GM13976 (cell line): ENCODE data around the gene COMMD1.
A peak's percentile ranks its signal among the peaks of the same experiment; 100 is the strongest.
"Not testable (repeated sequence)": the region's sequence is repeated elsewhere in the genome, so short reads cannot be mapped to it uniquely, and the experiment has no call there.

ENCODE experiments used
- DNase-seq: peaks from one replicate; pipeline ENCODE4 v3.0.0; 2012; ENCODE audit warnings: low spot score
- CTCF ChIP-seq: IDR thresholded peaks from 2 replicates; pipeline ENCODE4 v1.5.1; 2012; ENCODE audit warnings: borderline replicate concordance, mild to moderate bottlenecking; ENCODE audit not compliant: insufficient read depth; ENCODE audit errors: extremely low read depth, missing control alignments, control extremely low read depth
- in situ Hi-C: fragments of 300-500 bp; cut with MboI; formaldehyde crosslinking; loops from one replicate; pipeline ENCODE4 v1.12.0; 2022; ENCODE audit warnings: low sequenced_read_pairs, mixed read lengths, inconsistent platforms; ENCODE audit not compliant: unreplicated experiment

The COMMD1 gene

GRCh38 chr2:62038975-62039771, 133.7 kb downstream of the COMMD1 start:
- no peak for TF ChIP-seq CTCF
- in situ Hi-C loops: no loop called here
- peak; percentile 83 for DNase-seq

DNA sequence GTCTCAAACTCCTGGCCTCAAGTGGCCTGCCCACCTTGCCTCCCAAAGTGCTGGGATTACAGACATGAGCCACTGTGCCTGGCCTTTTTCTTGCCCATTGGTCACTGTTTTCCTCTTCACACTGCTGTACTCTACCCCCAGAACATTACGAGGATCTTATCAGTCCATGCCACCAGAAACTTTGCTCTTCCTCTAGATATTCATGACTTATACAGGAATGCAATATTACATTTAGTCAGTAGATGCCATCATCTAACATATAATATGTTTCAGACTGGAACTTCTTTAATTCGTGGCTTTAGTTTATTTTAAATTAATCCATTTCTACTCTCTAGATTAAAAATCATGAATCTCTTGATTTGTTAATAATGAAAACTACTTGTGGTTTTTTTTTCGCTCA, 135.5 kb downstream of the COMMD1 start:
- DNase-seq: no peak
- no peak for TF ChIP-seq CTCF
- in situ Hi-C loops: no loop called here

GRCh38 chr2:62041701-62042385, 136.4 kb downstream of the COMMD1 start:
- DNase-seq, in situ Hi-C loops: not testable (repeated sequence)

DNA sequence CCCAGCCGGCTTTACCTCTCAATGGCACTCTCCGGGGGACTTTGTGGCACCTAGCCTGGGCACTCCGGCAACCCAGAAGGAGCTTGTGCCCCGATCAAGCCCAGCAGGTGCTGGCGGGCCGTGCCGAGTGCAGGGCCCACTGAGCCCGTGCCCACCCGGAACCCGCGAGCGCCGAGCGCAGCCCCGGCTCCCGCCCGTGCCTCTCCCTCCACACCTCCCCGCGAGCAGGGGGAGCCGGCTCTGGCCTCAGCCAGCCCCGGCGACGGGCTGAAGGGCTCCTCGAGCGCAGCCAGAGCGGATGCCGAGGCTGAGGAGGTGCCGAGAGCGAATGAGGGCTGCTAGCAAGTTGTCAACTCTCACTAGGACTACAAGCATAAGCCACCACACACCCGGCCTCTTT, 136.9 kb downstream of the COMMD1 start:
- in situ Hi-C loops: no loop called here
- no peak for DNase-seq
- TF ChIP-seq CTCF: no peak

DNA sequence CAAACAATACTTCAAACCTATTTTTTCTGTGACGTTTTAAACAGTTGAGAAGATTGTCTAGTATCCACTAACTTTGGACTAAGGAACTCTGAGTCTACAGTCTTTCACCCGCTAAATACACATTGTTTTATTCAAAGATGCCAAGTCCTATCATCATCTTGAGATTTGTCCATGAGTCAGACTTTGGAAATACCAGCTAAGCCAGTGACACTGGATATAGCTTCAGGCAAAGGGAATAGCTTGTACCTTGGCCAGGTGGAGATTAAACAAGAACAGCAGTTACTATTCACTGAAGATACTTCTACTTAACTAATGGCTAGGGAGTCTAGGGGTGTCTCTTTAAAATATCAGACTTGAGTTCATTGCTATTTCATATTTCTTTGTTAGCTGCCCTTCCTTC, 137.5 kb downstream of the COMMD1 start:
- DNase-seq: no peak
- TF ChIP-seq CTCF: no peak
- in situ Hi-C loops: no loop called here

DNA sequence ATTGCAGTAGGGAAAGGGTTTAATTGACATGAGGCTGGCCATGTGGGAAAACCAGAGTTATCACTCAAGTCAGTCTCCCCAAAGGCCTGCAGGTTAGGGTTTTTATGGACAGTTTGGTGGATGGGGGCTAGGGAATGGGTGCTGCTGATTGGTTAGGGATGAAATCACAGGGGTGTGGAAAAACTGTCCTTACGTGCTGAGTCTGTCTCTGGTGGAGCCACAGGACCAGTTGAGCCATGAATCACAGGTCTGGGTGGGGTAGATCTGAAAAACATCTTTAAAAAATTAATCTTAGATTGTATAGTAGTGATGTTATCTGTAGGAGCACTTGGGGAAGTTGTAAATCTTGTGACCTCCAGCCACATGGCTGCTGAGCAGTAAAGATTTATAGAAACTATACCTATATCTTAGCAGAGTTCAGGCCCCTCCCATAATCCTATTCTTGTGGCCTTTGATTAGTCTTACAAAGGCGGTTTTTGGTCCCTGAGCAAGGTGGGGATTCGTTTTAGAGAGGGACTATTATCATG, 139.6 kb downstream of the COMMD1 start:
- no peak for TF ChIP-seq CTCF
- no peak for DNase-seq
- in situ Hi-C loops: no loop called here

DNA sequence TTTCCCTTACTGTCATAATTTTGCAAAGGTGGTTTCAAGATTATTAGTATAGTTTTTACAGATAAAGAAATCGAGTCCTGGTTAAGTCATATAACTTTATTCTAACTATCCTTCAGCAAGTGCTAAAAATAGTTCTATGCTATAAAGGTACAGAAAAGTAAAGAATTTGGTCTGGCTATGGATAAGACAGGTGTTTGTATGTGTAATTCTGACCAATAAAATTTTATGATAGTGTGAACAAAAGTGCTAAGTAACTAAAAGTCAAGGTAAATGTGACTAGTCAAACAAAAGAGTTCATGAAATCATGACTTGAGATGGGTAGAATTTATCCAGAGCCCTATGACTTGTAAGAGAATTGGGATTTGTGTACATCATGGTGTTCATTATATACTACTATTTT, 140.7 kb downstream of the COMMD1 start:
- no peak for DNase-seq
- TF ChIP-seq CTCF: no peak
- in situ Hi-C loops: no loop called here
